ENCODE results near the gene TRAPPC2L.

TRAPPC2L gene

DNA sequence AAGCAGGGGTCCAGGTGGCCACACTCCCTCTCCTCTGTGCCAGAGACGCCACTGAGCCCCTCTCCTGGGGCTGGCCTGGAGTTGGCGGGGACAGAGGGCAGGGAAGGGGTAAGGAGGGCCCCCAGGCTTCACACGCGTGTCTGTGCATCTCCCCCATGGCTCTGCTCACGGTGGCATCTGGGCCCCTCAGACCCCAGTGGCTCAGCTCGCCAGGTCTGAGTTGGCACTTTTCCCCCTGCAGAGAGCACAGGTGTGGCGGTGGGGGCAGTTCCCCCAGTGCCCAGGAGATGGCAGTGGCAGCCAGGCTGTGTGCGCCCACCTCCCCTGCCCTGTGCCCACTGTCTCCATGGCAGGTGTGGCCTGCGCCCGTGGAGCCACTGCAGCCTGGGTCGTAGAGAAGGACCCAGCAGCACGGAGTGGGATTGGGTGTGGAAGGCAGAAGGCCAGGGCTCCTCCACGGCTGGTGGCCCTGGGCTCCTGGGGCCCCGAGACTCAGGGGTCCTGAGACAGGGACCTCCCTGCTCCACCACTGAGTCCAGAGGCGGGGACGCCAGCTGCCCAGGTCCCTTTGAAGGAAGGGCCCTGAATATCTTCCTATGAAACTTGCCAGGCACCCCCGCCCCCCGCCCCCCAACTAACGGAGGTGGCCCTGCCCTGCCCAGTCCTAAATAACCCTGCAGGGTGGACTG is 40.9 kb upstream of the TRAPPC2L start:
- TF ChIP-seq, protein P1, sequence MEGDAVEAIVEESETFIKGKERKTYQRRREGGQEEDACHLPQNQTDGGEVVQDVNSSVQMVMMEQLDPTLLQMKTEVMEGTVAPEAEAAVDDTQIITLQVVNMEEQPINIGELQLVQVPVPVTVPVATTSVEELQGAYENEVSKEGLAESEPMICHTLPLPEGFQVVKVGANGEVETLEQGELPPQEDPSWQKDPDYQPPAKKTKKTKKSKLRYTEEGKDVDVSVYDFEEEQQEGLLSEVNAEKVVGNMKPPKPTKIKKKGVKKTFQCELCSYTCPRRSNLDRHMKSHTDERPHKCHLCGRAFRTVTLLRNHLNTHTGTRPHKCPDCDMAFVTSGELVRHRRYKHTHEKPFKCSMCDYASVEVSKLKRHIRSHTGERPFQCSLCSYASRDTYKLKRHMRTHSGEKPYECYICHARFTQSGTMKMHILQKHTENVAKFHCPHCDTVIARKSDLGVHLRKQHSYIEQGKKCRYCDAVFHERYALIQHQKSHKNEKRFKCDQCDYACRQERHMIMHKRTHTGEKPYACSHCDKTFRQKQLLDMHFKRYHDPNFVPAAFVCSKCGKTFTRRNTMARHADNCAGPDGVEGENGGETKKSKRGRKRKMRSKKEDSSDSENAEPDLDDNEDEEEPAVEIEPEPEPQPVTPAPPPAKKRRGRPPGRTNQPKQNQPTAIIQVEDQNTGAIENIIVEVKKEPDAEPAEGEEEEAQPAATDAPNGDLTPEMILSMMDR (IDR thresholded peaks at IDR 0.05; ENCODE audit: low read length, missing control alignments) = peak; percentile 52
- DNase-seq (ENCODE audit: low read depth) = no peak
- H3K4me3 ChIP-seq (replicated peaks; ENCODE audit: low read depth, low read length) = no peak overlapping the region

DNA sequence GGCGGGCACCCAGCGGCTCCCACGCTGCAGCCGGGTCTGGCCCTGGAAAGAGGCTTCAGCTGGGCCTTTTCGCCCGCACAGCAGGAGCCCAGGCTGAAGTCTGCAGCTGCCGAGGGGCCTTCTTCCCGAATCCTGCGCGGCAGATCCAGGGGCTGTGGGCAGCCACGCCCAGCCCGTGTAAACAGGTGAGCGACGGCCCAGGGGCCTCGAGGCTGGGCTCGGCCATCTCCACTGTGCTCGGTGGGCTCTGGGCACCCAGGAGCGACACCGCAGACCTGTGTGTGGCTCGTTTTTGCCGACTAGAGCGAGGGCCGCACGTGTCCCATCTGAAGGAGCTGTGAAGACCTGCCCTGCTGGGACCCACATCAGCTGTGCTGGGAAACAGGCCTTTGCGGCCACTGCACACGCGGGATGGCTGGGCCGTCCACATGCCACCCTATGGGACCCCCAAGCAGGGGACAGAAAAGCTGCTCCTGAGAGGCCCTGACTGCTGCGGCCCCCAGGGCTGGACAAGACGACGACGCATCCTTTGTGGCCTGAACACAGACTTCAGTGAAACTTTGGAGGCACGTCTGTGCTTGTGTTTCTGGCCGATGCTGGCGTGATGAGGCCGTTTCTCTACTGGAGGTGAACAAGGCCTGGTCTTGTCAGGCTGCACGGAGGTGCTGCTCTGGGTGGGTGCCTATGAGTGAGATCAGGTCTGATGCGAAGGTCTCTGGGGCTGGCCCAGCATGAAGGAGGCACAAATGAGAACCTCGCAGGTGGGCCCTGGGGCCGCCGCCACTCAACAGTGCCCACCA is 40.0 kb upstream of the TRAPPC2L start:
- TF ChIP-seq, protein P1 (IDR thresholded peaks at IDR 0.05; ENCODE audit: low read length, missing control alignments) = no peak

GRCh38 chr16:88817785-88818574 is 38.9 kb upstream of the TRAPPC2L start:
- H3K4me3 ChIP-seq (replicated peaks; ENCODE audit: low read depth, low read length) = no peak overlapping the region
- DNase-seq (ENCODE audit: low read depth) = no peak
- TF ChIP-seq, protein P1 (IDR thresholded peaks at IDR 0.05; ENCODE audit: low read length, missing control alignments) = no peak

More for the DNA sequence above, 40.0 kb upstream of the TRAPPC2L start:
- H3K4me3 ChIP-seq (replicated peaks; ENCODE audit: low read depth, low read length) = no peak overlapping the region
- DNase-seq (ENCODE audit: low read depth) = no peak

DNA sequence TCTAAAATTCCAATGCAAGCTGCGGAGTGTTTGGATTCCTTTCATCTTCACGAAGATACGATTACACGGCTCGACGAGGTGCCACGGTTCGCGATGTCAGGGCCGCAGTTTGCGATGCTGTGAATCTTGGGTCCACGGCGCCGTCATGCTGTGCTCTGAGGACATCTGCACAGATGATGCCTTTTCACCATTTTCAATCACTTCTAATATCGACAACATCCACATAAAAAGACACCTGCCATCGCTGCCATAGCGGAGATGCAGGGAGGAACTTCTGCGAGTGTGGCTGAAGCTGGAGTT is 38.4 kb upstream of the TRAPPC2L start:
- TF ChIP-seq, protein P1 (IDR thresholded peaks at IDR 0.05; ENCODE audit: low read length, missing control alignments) = no peak
- no peak overlapping the region for H3K4me3 ChIP-seq (replicated peaks; ENCODE audit: low read depth, low read length)
- DNase-seq (ENCODE audit: low read depth) = no peak

- TF ChIP-seq, protein P1 (IDR thresholded peaks at IDR 0.05; ENCODE audit: low read length, missing control alignments) = no peak
- H3K4me3 ChIP-seq (replicated peaks; ENCODE audit: low read depth, low read length) = no peak overlapping the region
- DNase-seq (ENCODE audit: low read depth) = no peak
Measured at GRCh38 chr16:88819126-88819525, 37.8 kb upstream of the TRAPPC2L start.

DNA sequence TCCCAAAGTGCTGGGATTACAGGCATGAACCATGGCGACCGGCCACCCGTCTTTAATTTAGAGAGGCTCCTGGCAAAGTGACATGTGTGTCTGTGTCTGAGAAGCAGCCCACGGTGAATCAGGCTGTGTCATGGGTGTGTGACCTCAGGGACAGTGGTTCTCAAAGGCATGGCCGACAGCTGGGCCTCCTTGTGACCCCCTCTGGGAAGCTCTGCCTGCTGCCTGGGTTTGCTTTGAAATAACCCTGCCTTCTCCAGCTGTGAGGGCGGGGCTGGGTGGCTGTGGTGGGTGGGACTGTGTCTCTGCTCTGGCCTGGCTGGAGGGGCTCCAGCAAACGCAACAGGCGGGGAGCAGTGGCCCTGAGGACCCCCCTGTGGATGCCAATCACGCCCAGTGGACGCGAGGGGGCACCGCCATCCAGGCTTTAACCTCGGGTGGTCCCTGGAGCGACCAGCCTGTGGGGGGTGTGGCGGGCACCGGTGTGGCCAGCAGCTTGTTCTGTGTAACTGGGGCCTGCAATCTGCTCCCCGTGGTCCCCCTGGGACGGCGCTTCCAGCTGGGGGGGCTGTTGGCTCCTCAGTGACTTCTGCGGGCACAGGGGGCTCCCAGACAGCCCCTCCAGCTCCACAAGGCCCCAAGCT is 36.4 kb upstream of the TRAPPC2L start:
- DNase-seq (ENCODE audit: low read depth) = no peak
- TF ChIP-seq, protein P1 (IDR thresholded peaks at IDR 0.05; ENCODE audit: low read length, missing control alignments) = no peak
- no peak overlapping the region for H3K4me3 ChIP-seq (replicated peaks; ENCODE audit: low read depth, low read length)
